Pancreas (tissue), 10 donors: ENCODE data around the gene NDUFS4. TPM values are rescaled to one million over a fixed set of nuclear protein-coding genes. Genes with fewer than 3 reads are reported as not detected.
A peak's percentile ranks its signal among the peaks of the same experiment; 100 is the strongest.
"Not testable (repeated sequence)": the region's sequence is repeated elsewhere in the genome, so short reads cannot be mapped to it uniquely, and the experiment has no call there.

ENCODE experiments used
- ATAC-seq, 4 donors: fragments of 200-7000 bp; cut with Tn5 transposase; one replicate each; pipeline versions ENCODE4 v1.8.0 to v1.9.1; 2020; ENCODE audit warnings: mild to moderate bottlenecking in 4 of 4, moderate library complexity in 4 of 4
- DNase-seq, 6 donors: peaks; one replicate each; pipeline ENCODE4 v3.0.0-alpha.2; 2020
- FAIRE-seq: peaks from 2 replicates; lab custom pipeline; 2012; peaks lifted over from hg19 to GRCh38; lab: Jason Lieb, UNC
- H3K27ac ChIP-seq, 4 donors: fragments of 200-600 bp; sonication (generic); 1 replicate in 3 of 4; 2 replicates in 1 of 4; pipeline versions ENCODE4 v1.5.0 to v1.8.0; 2020
- H3K27me3 ChIP-seq, 4 donors: fragments of 200-600 bp; one replicate each; pipeline ENCODE4 v1.8.0; 2021
- H3K36me3 ChIP-seq, 3 donors: fragments of 200-600 bp; sonication (generic) in 1 of 3; one replicate each; pipeline versions ENCODE4 v1.5.0 to v1.8.0; 2020 to 2021
- H3K4me1 ChIP-seq, 3 donors: fragments of 200-600 bp; one replicate each; pipeline ENCODE4 v1.8.0; 2021
- H3K4me3 ChIP-seq, 4 donors: fragments of 200-600 bp; sonication (generic) in 2 of 4; one replicate each; pipeline versions ENCODE4 v1.5.0 to v1.8.0; 2020 to 2021
- H3K9me3 ChIP-seq, 4 donors: fragments of 200-600 bp; one replicate each; pipeline ENCODE4 v1.8.0; 2021
- WGBS, 2 donors: extraction: QIAGEN DNeasy Blood & Tissue Kit; methylation state at CpG; one replicate each; pipeline ENCODE4 v1.1.7; 2013; 5-methylcytosine and 5-hydroxymethylcytosine counted together
- intact Hi-C, 3 donors: fragments of 100-400 bp; cut with DNase I; formaldehyde crosslinking; loops; one replicate each; pipeline versions ENCODE4 v1.11.1 to v1.14.2; 2022
- polyA plus RNA-seq, 2 donors: library from polyadenylated mRNA; stranded (reverse); fragments of 200-250 nt; gene quantifications; one replicate each; pipeline ENCODE4 v1.2.3, GENCODE V29; 2013
- total RNA-seq, 6 donors: library from RNA; stranded (reverse); fragmentation: NEBNext Ultra II Directional in 4 of 6; extraction: Animal tissue kit (Norgen Biotek cat#: 25700) in 4 of 6; gene quantifications; one replicate each; pipeline versions ENCODE4 v1.2.1 to v1.2.4, GENCODE V29; 2021 to 2023
- TF ChIP-seq, protein P1 (sequence below), 4 donors: fragments of 200-600 bp; sonication (generic) in 3 of 4; IDR thresholded peaks; one replicate each; pipeline versions ENCODE4 v1.5.0 to v1.8.0; 2021; ENCODE audit warnings: antibody characterized with exemption in 4 of 4
- donor health status: healthy with polysubstance abuse.
- donor health status: DM: no; HTN: no; CAD: no; lungs with moderate emphysema.
- donor health status: DM: no; HTN: no; CAD: no.
- donor health status: control.
- donor health status: control.
- donor health status: Bipolar disorder and iron deficiency.
- donor health status: DM: yes; HTN: yes; CAD: no.
- donor health status: DM: no; HTN: no; CAD: no.
- donor health status: DM: no; HTN: no; CAD: no.
- donor health status: DM: yes; HTN: yes; CAD: no.

The NDUFS4 gene
- total and polyA plus RNA-seq, 8 donors = 17.8 to 45.4 (median 22.3) TPM

DNA sequence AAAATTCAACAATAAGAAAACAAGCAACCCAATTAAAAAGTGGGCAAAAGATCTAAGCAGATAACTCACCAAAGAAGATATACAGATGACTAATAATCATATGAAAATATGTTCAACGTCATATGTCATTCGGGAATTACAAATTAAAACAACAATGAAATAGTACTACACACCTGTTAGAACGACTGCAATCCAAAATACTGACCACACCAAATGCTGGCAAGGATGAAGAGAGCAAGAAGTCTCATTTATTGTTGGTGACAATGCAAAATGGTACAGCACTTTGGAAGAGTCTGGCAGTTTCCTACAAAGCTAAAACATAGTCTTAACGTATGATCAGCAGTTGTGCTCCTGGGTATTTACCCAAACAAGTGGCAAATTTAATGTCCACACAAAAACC is 37.5 kb downstream of the NDUFS4 start:
- no peak overlapping the region for H3K4me3 ChIP-seq
- intact Hi-C loops = no loop called here
- TF ChIP-seq, protein P1, sequence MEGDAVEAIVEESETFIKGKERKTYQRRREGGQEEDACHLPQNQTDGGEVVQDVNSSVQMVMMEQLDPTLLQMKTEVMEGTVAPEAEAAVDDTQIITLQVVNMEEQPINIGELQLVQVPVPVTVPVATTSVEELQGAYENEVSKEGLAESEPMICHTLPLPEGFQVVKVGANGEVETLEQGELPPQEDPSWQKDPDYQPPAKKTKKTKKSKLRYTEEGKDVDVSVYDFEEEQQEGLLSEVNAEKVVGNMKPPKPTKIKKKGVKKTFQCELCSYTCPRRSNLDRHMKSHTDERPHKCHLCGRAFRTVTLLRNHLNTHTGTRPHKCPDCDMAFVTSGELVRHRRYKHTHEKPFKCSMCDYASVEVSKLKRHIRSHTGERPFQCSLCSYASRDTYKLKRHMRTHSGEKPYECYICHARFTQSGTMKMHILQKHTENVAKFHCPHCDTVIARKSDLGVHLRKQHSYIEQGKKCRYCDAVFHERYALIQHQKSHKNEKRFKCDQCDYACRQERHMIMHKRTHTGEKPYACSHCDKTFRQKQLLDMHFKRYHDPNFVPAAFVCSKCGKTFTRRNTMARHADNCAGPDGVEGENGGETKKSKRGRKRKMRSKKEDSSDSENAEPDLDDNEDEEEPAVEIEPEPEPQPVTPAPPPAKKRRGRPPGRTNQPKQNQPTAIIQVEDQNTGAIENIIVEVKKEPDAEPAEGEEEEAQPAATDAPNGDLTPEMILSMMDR (IDR thresholded peaks at IDR 0.05) = no peak
- no peak for DNase-seq
- no peak for ATAC-seq
- peaks cover 0 to 12% (median 6%) of the 10 kb centered on the region in 3 donors for H3K4me1 ChIP-seq
- WGBS, 2 donors = 83 to 88% methylated on average over 4 of the region's 4 CpGs
- no peaks in the 10 kb centered on the region for H3K27me3 ChIP-seq
- no peaks in the 10 kb centered on the region for H3K36me3 ChIP-seq
- no peaks in the 10 kb centered on the region for H3K9me3 ChIP-seq
- H3K27ac ChIP-seq = no peak overlapping the region
- FAIRE-seq = no peak

DNA sequence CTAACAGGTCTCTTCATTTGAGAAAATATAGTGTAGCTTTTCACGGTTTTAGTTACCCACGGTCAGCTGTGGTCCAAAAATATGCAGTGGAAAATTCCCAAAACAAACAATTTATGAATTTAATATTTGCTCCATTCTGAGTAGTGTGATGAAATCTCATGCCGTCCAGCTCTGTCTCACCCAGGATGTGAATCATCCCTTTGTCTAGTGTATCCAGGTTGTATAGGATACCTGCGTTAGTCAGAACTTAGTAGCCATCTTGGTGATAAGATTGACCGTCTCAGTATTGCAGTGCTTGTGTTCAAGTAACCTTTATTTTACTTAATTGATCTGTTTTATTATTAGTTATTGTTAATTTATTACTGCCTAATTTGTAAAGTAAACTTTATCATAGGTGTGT is 41.1 kb downstream of the NDUFS4 start:
- Histone ChIP-seq H3K9me3 (no peaks in the 10 kb centered on the region), H3K27ac (no peak overlapping the region), H3K27me3 (no peaks in the 10 kb centered on the region), H3K4me1 (no peaks in the 10 kb centered on the region), H3K4me3 (no peak overlapping the region), H3K36me3 (peaks cover 0 to 5% (median 2%) of the 10 kb centered on the region in 3 donors)
- ATAC-seq = no peak
- TF ChIP-seq, protein P1 (IDR thresholded peaks at IDR 0.05) = no peak
- intact Hi-C loops = no loop called here
- FAIRE-seq = no peak
- whole genome bisulfite sequencing, 2 donors = 84 to 85% methylated on average over 5 of the region's 5 CpGs
- DNase-seq = no peak

DNA sequence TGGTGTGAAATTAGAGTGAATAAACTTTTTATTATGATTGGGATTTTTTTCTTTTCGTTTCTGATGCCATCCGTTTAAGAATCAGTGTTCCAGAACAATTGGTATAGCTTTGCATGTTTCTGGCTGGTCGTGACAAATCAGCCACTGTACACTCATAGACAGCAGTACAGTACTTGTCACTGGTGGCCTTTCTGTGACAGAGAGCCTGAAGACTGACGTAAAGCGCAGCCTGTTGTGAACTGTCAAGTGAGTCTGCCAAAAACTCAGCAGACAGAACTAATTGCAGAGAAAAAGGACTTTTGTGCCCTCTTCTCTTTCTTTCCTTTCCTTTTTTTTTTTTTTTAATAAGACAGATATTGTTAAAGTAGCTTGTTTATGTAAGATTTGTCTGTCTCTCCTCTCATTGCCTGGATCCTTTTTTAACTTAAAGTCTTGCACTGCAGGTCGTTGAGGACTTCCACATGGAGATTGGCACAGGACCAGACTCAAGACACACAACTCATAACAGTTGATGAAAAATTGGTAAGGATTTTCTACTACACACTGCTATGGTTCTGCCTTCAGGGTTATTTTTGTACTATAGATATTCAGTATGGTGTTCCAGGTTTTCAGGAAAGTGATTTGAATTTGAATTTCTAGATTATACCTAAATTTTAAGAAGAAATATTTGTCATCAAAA is 42.7 kb downstream of the NDUFS4 start:
- peak in 1 of 4 donors; percentile 44 for ATAC-seq
- DNase-seq = no peak
- no peaks in the 10 kb centered on the region for H3K4me1 ChIP-seq
- H3K36me3 ChIP-seq = peaks cover 0 to 5% (median 4%) of the 10 kb centered on the region in 3 donors
- FAIRE-seq = no peak
- TF ChIP-seq, protein P1 (IDR thresholded peaks at IDR 0.05) = no peak
- intact Hi-C loops = no loop called here
- no peak overlapping the region for H3K4me3 ChIP-seq
- H3K9me3 ChIP-seq = no peaks in the 10 kb centered on the region
- H3K27me3 ChIP-seq = no peaks in the 10 kb centered on the region
- H3K27ac ChIP-seq = no peak overlapping the region
- 69 to 73% methylated on average over 6 of the region's 6 CpGs for WGBS, 2 donors

DNA sequence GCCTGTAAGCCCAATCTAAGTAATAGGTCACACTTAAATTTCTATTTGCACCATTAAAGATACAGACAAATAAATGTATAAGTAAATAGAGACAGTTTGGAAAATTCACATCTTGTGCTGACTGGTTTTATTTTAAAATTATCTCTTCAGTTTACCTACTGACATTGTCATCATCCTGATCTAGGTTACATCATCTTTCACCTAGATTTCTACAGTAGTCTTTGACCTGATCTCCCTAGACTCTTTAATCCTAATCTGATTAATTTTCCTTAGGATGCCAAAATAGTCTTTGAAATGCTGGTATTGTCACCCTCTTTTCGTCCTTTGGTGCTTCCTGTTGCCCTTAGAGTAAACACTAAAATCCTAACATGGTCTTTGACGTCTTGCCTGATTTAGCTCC is 43.9 kb downstream of the NDUFS4 start:
- 83 to 88% methylated on average over 2 of the region's 2 CpGs for WGBS, 2 donors
- Histone ChIP-seq H3K36me3 (peaks cover 0 to 5% (median 4%) of the 10 kb centered on the region in 3 donors), H3K27ac (no peak overlapping the region), H3K9me3 (no peaks in the 10 kb centered on the region), H3K27me3 (no peaks in the 10 kb centered on the region), H3K4me3 (no peak overlapping the region), H3K4me1 (no peaks in the 10 kb centered on the region)
- DNase-seq = no peak
- TF ChIP-seq, protein P1 (IDR thresholded peaks at IDR 0.05) = no peak
- no peak for ATAC-seq
- intact Hi-C loops = no loop called here
- no peak for FAIRE-seq

DNA sequence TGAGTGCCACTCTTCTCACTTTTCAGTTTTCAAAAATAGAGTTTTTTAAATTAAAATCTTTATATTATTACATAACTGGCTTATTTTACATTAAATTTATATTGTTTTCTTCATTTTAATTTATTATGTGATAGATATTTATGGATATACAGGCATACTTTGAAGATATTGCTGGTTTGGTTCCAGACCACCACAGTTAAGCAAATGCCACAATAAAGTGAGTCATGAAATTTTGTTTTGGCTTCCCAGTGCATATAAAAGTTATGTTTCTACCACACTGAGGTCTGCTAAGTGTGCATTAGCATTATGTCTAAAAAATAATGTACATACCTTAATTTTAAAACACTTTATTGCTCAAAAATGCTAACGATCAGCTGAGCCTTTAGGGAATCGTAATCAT is 47.4 kb downstream of the NDUFS4 start:
- no peak for FAIRE-seq
- intact Hi-C loops = no loop called here

DNA sequence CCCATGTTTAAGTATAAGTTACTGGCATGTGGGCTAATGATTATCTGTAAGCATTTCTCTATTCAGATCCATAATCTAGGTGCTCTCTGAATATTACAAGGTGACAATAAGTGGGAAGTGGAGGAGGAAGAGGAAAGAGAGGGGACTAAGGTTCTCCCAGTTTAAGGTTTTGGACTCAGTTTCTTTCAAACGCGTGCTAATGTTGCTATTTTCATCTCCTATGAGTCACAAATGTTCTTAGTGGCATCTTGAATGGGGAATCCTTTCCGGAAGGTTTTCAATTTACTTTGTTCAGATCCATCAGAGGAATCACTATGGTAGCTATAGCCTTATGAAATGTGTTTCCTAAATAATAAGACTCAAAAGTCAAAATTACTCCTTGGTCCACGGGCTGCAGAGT is 48.5 kb downstream of the NDUFS4 start:
- intact Hi-C loops, H3K4me3 ChIP-seq, H3K36me3 ChIP-seq, FAIRE-seq, H3K9me3 ChIP-seq, H3K4me1 ChIP-seq, H3K27ac ChIP-seq, H3K27me3 ChIP-seq, ATAC-seq, DNase-seq: not testable (repeated sequence)
- WGBS, 2 donors = 74 to 95% methylated on average over 4 of the region's 4 CpGs

More for the DNA sequence above, 47.4 kb downstream of the NDUFS4 start:
- TF ChIP-seq, protein P1 (IDR thresholded peaks at IDR 0.05) = no peak
- peaks cover 0 to 5% (median 4%) of the 10 kb centered on the region in 3 donors for H3K36me3 ChIP-seq
- H3K4me3 ChIP-seq = no peak overlapping the region
- no peak for DNase-seq
- H3K27me3 ChIP-seq = no peaks in the 10 kb centered on the region
- no peaks in the 10 kb centered on the region for H3K9me3 ChIP-seq
- H3K4me1 ChIP-seq = no peaks in the 10 kb centered on the region
- ATAC-seq = no peak
- 97 to 99% methylated on average over 2 of the region's 2 CpGs for WGBS, 2 donors
- no peak overlapping the region for H3K27ac ChIP-seq
